CD4-positive, alpha-beta T cell treated with Interleukin-15 for 4 hours (primary cell): ENCODE results near the gene SLC46A1.

Source experiments
- DNase-seq: peaks from one replicate; pipeline ENCODE4 v3.0.0-alpha.2; 2020; ENCODE audit warnings: low spot score

SLC46A1 gene

GRCh38 chr17:28404007-28404406 is 2.0 kb downstream of the SLC46A1 start:
- DNase-seq = no peak

- no peak for DNase-seq
Observed at GRCh38 chr17:28402844-28403243, 3.2 kb downstream of the SLC46A1 start.

DNA sequence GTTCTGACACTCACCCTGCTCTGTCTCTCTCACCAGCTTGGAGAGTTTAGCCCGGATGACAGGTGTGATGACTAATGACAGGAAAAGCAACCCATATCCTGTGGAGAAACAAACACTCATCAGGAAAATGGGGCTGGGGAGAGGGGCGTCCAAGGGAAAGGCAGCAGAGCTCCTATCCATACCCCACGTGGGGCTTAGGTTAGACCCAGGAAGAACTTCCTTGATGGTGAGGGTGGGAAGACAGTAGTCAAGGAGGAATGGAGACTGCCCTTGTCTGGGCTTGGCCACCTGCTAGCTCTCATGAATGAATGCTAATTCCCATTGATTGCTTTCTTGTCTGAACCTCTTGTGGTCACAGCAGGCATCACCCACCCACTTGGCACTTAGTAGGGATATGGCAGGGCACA is 3.8 kb downstream of the SLC46A1 start:
- DNase-seq = no peak

DNA sequence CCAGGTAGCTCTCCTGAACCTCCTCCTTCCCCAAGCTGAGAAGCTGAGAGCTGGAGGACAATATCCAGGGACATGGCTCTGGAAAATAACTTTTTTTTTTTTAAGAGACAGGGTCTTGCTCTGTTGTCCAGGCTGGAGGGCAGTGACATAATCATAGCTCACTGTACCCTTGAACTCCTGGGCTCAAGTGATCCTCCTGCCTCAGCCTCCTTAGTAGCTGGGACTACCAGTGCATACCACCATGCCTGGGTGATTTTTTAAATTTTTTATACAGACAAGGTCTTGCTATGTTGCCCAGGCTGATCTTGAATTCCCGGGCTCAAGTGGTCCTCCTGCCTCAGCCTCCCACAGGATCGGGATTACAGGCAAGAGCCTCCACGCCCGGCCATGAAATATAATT is 6.2 kb downstream of the SLC46A1 start:
- no peak for DNase-seq

DNA sequence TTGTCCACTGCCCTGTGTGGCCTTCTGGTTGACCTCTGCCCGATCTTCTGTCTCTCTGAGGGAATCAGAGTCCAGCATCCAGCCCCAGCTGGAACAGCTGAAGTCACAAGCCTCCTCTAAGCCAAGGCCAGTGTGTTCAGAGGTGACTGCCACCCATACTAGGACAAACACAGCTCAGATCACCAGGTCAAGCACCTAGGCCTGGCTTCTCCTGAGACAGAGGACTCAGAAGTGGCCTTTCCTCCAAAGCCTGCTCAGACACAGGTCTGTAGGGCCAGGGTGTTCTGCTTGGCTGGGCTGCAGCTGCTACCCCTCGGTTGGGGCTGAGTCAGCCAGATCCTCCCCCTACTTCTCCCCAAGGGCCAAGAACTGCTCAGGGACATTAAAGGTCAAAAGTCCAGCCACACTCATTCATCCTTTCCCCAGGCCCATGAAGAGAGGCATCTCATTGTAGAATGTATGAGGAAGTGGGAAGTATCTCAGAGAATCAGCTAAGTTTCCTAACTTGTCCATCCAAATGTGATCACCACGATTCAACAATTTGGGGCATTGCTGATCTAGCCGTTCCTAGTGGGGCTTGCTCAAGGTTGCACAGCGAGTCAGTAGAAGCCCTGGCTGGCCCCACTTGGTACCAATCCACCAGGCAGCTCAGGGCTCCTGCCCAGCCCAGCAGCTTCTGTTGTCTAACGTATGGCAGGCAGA is 7.6 kb downstream of the SLC46A1 start:
- DNase-seq = no peak

- DNase-seq = no peak
Observed at GRCh38 chr17:28397687-28398279, 8.2 kb downstream of the SLC46A1 start.

- no peak for DNase-seq
Observed at GRCh38 chr17:28397275-28397674, 8.7 kb downstream of the SLC46A1 start.

- no peak for DNase-seq
Observed at GRCh38 chr17:28396635-28397239, 9.3 kb downstream of the SLC46A1 start.

DNA sequence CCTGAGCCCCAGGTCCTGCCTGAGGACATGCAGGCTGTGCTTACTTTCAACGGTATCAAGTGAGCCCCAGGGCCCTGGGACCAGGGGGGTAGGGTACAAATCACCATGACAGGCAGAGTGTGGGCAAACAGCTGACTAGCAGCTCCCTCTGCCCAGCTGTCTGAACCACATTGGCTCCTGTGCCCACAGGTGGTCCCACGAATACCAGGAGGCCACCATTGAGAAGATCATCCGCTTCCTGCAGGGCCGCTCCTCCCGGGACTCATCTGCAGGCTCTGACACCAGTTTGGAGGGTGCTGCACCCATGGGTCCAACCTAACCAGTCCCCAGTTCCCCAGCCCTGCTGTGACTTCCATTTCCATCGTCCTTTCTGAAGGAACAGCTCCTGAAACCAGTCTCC is 10.0 kb downstream of the SLC46A1 start:
- DNase-seq = no peak

DNA sequence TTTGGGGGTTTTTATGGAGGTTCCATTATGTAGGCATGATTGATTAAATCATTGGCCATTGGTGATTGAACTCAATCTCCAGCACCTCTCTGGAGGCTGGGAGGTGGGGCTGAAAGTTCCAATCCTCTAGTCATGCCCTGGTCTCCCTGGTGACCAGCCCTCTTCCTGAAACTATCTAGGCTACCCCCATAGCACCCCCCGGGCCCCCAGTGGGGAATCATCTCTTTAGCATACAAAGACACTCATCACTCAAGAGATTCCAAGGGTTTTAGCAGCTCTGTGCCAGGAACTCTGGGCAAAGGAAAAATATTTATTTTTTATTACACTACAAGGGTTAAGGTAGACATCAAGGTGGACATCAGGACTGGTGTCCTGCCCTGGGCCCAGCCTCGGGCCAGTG is 10.6 kb downstream of the SLC46A1 start:
- DNase-seq = no peak

GRCh38 chr17:28394337-28395116 is 11.5 kb downstream of the SLC46A1 start:
- DNase-seq = no peak

- no peak for DNase-seq
Observed at GRCh38 chr17:28392491-28392890, 13.5 kb downstream of the SLC46A1 start.

GRCh38 chr17:28391401-28391800 is 14.6 kb downstream of the SLC46A1 start:
- no peak for DNase-seq

- DNase-seq = no peak
Observed at GRCh38 chr17:28390984-28391383, 15.0 kb downstream of the SLC46A1 start.

- DNase-seq = no peak
Observed at GRCh38 chr17:28390563-28390962, 15.4 kb downstream of the SLC46A1 start.

GRCh38 chr17:28390141-28390540 is 15.9 kb downstream of the SLC46A1 start:
- DNase-seq = no peak

DNA sequence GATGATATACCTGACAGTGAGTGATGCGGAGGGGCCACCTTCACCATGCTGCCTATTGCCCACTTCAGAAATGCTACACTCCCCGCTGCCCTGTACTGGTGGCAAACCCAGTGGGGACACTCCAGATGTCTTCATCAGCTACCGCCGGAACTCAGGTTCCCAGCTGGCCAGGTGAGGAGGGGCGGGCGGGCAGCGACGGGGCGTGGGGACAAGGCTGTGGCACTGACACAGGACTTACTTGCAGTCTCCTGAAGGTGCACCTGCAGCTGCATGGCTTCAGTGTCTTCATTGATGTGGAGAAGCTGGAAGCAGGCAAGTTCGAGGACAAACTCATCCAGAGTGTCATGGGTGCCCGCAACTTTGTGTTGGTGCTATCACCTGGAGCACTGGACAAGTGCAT is 17.9 kb downstream of the SLC46A1 start:
- DNase-seq = no peak

- DNase-seq = no peak
Observed at GRCh38 chr17:28386391-28386790, 19.6 kb downstream of the SLC46A1 start.

DNA sequence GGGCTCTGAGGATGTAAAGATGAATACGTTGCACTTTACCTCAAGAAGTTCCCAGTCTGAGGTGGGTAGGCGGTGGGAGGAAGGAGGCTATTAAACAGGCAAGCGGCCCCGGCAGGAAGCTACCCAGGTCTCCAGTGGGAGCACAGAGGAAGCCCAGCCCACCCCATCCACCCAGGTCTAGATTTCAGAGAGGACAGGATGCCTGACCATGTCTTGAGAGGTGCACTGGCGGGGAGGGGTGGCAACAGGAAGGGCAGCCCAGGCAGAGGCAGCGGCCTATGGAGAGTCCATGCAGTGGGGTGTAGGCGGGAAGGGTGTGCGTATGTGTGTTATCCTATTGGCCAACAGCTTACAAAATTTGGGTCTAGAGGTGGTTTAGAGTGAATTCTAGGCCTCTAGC is 20.6 kb downstream of the SLC46A1 start:
- no peak for DNase-seq

DNA sequence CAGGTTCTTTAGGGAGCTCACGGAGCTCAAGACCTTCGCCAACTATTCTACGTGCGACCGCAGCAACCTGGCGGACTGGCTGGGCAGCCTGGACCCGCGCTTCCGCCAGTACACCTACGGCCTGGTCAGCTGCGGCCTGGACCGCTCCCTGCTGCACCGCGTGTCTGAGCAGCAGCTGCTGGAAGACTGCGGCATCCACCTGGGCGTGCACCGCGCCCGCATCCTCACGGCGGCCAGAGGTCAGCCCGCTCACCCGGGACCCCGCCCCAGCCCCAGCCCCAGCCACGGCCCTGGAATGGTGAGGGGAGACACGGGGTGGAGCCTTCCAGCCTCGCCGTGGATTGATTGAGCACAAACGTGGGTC is 21.0 kb downstream of the SLC46A1 start:
- DNase-seq = no peak

DNA sequence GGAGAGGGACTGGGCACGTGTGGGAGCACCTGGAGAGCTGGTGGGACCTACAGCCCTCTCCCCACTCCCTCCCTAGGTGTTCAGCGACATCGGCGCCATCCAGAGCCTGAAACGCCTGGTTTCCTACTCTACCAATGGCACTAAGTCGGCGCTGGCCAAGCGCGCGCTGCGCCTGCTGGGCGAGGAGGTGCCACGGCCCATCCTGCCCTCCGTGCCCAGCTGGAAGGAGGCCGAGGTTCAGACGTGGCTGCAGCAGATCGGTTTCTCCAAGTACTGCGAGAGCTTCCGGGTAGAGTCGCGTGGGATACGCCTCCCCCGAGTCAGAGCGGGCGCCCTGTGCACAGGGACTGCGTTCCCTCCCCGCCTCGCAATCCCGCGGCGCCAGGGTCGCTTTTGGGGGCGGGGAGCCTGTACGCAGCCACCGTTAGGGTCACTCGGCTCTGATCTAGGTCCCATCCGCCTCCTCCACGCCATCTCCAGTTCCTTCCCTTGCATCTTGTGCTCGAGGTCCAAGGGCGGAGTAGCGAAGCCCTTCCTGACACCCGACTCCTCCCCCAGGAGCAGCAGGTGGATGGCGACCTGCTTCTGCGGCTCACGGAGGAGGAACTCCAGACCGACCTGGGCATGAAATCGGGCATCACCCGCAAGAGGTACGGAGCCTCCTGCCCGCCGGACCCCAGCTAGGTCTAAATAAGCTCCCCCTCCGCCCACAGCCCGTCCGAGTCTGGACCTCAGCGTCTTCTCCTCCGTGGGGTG is 21.6 kb downstream of the SLC46A1 start:
- peak; percentile 60 for DNase-seq

- no peak for DNase-seq
Observed at GRCh38 chr17:28381141-28381825, 24.7 kb downstream of the SLC46A1 start.
